ENCODE results near the gene AHDC1. TPM values are rescaled to one million over a fixed set of nuclear protein-coding genes. Genes with fewer than 3 reads are reported as not detected.

The AHDC1 gene
- total and polyA plus RNA-seq, 2 of the 13 experiments (the other 11 are each of a cell fraction or from before 2014, with no cell fraction given): 1.0 to 2.7 TPM

GRCh38 chr1:27523337-27524020 lies 80.5 kb downstream of the AHDC1 start (continued):
- no peak for TF ChIP-seq ZNF609 (CRISPR knock-in tag; IDR thresholded peaks at IDR 0.05; ENCODE audit: borderline replicate concordance)
- TF ChIP-seq THAP9 (CRISPR knock-in tag; IDR thresholded peaks at IDR 0.05; ENCODE audit: borderline replicate concordance): no peak
- TF ChIP-seq PRDM15 (CRISPR knock-in tag; IDR thresholded peaks at IDR 0.05): no peak
- TF ChIP-seq ZNF768 (CRISPR knock-in tag; IDR thresholded peaks at IDR 0.05): peak; percentile 97
- no peak for TF ChIP-seq PHB2 (IDR thresholded peaks at IDR 0.05; ENCODE audit: partially characterized antibody)
- TF ChIP-seq HNRNPL (IDR thresholded peaks at IDR 0.05; ENCODE audit: low read depth, low read length): no peak
- TF ChIP-seq BRF2 (CRISPR knock-in tag; IDR thresholded peaks at IDR 0.05): no peak
- TF ChIP-seq PLRG1 (conservative IDR thresholded peaks at IDR 0.05): no peak
- TF ChIP-seq ATF5 (CRISPR knock-in tag; IDR thresholded peaks at IDR 0.05; ENCODE audit: low read depth): no peak
- 0 out of 2 replicates have a peak, but pooled peaks have one; percentile 9 for TF ChIP-seq PRDM10 (CRISPR knock-in tag; IDR thresholded peaks at IDR 0.05; ENCODE audit: low read depth)

All from HepG2 (cell line).